GM19025 (cell line): ENCODE data around the gene CAVIN2.
A peak's percentile ranks its signal among the peaks of the same experiment; 100 is the strongest.

Experiments used
- ATAC-seq: cut with Tn5 transposase; IDR thresholded peaks from one replicate; pipeline ENCODE4 v1.9.1; 2021; ENCODE audit warnings: mild to moderate bottlenecking, low read depth, moderate library complexity; ENCODE audit not compliant: unreplicated experiment

CAVIN2 gene, protein sequence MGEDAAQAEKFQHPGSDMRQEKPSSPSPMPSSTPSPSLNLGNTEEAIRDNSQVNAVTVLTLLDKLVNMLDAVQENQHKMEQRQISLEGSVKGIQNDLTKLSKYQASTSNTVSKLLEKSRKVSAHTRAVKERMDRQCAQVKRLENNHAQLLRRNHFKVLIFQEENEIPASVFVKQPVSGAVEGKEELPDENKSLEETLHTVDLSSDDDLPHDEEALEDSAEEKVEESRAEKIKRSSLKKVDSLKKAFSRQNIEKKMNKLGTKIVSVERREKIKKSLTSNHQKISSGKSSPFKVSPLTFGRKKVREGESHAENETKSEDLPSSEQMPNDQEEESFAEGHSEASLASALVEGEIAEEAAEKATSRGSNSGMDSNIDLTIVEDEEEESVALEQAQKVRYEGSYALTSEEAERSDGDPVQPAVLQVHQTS

DNA sequence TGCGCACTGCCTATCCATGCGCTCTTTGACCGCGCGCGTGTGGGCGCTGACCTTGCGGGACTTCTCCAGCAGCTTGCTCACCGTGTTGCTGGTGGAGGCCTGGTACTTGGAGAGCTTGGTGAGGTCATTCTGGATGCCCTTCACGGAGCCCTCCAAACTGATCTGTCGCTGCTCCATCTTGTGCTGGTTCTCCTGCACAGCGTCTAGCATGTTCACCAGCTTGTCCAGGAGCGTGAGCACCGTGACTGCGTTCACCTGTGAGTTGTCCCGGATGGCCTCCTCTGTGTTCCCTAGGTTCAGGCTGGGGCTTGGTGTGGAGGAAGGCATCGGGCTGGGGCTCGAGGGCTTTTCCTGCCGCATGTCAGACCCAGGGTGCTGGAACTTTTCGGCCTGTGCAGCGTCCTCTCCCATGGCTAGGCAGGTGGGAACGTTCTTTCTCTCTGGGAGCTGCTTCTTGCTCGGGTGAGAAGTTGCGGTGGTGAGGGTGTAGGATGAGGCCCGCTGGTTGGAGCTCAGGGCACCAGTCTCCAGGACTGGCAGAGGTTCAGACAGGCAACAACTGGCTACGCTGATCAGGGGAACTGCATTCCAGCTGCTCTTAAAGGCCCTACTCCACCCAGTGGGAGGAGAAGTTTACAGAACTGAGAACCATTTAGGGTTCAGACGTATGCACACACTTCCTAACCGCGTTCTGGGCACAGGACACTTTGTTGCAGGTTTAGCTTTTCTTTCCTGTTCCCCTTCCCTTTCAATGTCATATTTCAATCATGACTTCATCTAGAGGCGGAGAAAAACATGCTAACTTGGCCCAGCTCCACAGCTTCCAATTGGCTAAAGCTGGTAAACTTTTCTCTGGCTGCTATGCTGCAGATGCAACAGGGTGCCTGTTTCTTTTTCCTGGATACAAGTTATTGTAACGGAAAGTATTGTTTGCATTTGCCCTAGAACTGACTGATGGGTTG lies at the start of gene CAVIN2:
CAVIN2 (minus strand) TSS at position 574 of the 962 bp plus-strand sequence; CDS start at position 411, 163 bp downstream.
- ATAC-seq = no peak

- no peak for ATAC-seq
Measured at GRCh38 chr2:191895743-191896142, 48.9 kb upstream of the CAVIN2 start.

- no peak for ATAC-seq
Measured at GRCh38 chr2:191895195-191895594, 48.3 kb upstream of the CAVIN2 start.

GRCh38 chr2:191894681-191895147 lies 47.8 kb upstream of the CAVIN2 start:
- ATAC-seq = peak; percentile 53

DNA sequence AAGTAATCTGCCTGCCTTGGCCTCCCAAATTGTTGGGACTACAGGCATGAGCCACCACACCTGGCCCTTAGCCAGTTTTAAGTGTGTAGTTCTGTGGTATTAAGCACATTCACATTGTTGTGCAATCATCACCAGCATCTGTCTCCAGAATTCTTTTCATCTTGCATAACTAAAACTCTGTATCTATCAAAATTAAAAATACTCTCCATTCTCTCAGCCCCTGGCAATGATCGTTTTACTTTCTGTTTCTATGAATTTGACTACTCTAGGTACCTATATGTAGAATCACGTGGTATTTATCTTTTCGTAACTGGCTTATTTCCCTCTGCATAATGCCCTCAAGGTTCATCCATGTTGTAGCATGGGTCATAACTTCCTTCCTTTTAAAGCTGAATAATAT lies 45.5 kb upstream of the CAVIN2 start:
- no peak for ATAC-seq

DNA sequence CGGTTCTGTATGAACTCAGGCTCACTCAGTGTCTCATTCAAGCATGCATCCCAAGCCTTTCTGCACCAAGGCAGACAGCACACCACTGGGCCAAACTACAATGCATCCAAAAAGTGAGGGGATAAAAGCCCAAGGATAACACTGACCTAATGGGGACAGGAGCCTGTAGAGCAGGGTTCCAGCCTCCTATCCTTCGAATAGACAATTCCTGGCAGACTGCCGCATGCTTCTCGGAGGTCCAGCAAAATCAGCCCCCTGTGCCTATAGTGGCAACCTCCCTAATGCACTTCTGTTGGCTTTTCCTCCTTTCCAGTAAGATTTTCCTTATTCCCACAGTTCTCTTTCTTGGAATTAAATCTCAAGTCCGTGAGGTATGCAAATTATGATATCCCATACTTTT lies 44.8 kb upstream of the CAVIN2 start:
- ATAC-seq = no peak

DNA sequence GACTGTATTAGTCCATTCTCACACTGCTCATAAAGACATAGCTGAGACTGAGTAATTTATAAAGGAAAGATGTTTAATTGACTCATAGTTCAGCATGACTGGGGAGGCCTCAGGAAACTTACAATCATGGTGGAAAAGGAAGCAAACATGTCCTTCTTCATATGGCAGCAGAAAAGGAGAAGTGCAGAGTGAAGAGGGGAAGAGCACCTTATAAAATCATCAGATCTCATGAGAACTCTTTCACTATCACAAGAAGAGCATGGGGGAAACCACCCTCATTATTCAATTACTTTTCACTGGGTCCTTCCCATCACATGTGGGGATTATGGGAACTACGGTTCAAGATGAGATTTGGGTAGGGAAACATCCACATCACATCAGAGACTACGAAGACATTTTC lies 43.0 kb upstream of the CAVIN2 start:
- no peak for ATAC-seq

DNA sequence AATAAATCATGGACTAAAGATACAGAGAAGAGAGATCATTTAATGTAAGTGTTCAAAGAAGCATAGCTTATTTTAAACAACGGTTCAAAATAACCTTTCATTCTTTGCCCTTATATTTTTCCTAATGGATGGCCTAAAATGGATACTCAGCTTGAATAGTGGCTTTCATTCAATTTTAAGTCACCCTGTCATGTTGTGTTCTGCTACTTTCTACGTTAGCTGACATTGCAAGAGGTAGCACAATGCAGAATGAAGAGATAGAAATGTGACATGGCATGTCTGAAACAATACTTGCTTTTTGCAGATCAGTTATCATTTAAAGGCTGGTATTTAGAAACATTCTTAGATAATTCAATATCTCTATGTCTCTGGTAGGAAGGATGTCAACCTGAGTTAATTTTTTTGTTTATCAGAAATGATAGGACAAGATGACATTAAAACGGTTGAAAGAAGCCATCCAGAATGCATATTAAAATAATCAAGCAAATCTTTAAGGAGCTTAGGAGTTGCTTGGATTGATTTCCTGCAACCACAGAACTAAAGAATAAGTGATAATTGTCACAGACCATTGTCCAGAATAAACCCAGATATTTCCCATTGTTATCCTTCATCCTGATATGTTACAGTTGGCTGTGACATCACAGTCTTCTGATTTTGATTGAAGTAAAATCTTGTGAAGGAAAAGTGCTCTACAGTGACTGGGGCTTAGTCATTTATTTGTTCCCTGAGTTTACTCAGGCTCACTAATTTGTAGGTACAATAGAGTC lies 41.7 kb upstream of the CAVIN2 start:
- ATAC-seq = no peak

DNA sequence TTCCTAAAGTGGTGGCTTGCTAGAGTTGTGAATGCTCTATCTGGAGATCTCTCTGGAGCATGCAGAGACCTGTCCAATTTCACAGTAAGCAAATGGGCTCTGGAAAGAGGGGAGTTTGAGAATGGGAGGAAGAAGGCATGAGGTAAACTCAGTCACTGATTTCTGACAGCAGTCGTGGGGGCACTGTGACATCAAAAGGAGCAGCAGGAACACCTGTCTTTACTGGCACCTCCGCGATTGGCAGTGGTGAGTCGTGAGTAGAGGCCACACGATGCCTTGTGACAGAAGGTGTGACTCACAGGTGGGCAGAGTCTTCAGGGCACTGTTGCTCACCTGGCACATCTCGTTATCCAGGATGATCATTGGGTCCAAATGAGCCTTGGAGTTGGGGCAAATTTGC lies 38.8 kb upstream of the CAVIN2 start:
- no peak for ATAC-seq

DNA sequence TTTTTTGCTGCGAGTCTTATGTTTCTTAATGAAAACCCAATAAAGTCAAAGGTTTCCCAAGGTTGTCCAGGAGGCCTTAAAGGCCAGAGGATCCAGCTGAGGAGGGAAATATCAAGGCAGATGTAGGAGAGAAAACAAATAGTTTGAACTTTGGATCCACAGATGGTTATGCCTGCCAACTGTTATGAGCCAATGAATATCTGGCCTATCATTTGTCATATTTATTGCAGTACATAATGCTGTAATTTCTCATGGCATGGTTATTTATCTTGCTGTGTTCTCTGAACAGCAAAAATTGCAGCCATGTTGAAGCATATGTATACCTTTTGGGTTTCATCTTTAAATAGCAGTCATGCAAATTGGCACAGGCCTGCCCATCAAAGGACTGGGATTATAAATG lies 38.2 kb upstream of the CAVIN2 start:
- no peak for ATAC-seq

DNA sequence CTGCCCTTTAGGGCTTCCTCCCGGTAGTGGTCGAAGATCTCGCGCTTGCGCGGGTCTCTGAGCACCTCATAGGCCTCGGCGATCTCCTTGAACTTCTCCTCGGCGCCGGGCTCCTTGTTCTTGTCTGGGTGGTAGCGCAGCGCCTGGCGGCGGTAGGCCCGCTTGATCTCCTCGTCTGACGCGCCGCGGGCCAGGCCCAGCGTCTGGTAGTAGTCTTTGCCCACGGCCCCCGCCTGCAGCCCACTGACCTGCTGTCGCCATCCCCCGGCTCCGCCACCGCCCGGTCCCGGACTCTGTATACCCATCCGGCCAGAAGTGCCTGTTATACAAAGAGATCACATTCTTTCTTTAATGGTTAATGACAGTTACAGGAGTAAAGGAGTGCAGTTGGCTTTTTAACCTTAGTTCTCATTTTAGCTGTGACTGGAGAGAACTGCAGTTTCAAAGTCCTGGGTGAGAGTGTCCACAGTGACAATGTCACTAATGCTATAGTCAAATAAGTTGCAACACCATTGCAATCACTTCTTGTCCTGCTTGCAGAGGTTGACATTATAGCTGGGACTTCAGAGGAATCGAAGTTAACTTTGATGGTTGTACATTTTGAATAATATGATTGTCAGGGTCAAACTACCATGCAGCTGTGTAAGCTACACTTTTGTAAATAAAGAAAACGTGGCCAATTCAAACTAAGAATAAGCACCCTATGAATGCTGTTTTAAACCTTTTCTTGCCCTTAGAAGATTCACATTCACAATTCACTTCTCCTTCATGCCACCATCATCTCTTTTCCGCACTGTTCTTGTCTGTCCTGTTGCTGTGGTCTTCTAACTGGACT lies 35.3 kb upstream of the CAVIN2 start:
- ATAC-seq = no peak

DNA sequence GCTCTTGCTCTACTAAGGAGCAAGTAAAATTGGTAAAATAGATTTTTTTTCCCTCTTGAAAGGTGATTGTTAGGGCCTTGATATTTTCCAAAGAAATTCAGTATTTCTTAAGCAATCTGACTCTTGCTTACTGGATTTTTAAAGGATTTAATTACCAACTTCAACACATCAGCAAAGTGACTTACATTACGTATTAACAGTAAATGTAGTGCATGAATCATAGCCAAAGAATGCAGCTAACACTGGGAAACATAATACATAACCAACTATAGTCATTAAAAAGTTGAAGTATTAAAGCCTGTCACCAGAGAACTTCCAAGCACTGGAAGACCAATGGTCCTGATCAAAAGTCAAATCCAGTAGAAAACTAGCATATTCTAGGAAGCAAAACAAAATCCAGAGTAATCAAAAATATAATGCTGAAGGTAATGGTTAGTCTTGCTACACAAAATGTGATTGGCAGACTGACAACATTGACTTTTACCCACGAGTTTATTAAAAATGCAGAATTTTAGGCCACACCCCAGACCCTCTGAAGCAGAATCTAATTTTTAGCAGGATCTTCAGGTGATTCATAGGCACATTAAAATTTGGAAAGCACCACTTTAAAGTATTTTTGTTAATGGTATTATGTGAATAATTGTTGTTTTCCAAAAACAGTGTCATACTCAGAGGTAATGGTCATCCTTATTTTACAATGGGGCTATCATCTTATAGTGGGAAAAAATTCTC lies 31.8 kb upstream of the CAVIN2 start:
- ATAC-seq = no peak

- ATAC-seq = no peak
Measured at GRCh38 chr2:191877875-191878274, 31.0 kb upstream of the CAVIN2 start.

GRCh38 chr2:191875859-191876258 lies 29.0 kb upstream of the CAVIN2 start:
- ATAC-seq = no peak

DNA sequence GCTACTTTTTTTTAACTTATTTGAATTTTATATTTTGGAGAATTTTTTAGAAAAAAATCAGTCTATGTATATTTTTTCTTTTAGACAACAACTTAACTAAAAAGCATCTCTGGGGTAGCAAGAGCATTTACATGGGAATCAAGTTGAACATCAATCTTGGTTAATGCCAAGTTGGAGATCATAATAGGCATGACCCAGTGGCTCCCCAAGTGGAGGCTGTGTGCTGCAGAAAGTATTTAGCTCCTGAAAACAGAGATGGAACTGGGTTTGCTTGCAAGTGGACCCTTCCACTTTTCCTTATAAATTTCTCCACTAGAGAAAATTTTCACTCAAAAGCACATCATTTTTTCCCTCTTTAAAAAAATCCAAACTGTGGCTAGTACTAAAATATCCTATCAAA lies 23.9 kb upstream of the CAVIN2 start:
- no peak for ATAC-seq

GRCh38 chr2:191869781-191870180 lies 22.9 kb upstream of the CAVIN2 start:
- ATAC-seq = no peak

- ATAC-seq = no peak
Measured at GRCh38 chr2:191869178-191869577, 22.3 kb upstream of the CAVIN2 start.

GRCh38 chr2:191867507-191867847 lies 20.6 kb upstream of the CAVIN2 start:
- ATAC-seq = no peak
